HG02759 (cell line): Measurements from ENCODE around the gene KLF15.

ENCODE experiments used
- ATAC-seq: cut with Tn5 transposase; IDR thresholded peaks from one replicate; pipeline ENCODE4 v1.9.1; 2021; ENCODE audit warnings: mild to moderate bottlenecking, moderate library complexity; ENCODE audit not compliant: unreplicated experiment

KLF15 gene

DNA sequence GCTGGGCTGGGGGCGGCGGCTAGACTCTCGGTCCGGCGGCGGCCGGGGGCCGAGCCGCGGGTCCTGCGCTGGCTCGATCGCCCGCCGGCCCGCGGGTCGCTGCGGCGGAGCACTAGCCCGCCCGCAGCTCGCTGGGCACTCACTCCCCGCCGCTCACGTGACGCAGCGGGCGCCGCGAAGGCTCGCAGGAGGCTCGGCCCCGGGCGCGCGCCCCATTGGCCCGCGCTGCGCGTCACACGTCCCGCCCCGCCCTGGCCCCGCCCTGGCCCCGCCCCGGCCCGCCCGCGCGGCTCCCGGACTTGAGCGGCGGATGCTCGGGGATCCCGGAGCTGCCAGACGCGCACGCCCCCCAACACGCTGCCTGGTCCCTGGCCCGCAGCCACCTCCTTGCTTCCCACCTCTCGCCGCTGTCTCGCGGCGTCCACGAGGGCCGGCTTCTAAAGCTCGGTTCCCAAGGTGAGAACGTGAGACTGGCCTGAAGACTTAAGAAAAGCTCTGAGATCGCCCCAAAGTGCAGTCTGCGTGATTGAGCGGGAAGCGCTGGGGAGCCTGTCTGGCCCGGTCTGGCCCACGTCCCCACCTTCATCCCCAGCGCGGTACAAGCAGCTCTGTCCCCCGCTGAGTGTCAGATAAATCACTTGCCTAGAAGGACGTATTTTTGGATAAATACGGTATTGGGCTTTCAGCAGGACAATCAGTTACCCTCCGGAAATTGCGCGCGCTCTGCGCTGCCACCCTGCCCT lies at the start of gene KLF15:
Gene KLF15, minus strand, starts transcription at position 114 of the 743 bp plus-strand sequence. CDS start 4,486 bp downstream, outside the sequence.
- peak; percentile 93 for ATAC-seq

GRCh38 chr3:126406389-126407296 lies 49.4 kb upstream of the KLF15 start:
- ATAC-seq = no peak

- no peak for ATAC-seq
These were observed 45.6 kb upstream of the KLF15 start for GRCh38 chr3:126402666-126403302.

DNA sequence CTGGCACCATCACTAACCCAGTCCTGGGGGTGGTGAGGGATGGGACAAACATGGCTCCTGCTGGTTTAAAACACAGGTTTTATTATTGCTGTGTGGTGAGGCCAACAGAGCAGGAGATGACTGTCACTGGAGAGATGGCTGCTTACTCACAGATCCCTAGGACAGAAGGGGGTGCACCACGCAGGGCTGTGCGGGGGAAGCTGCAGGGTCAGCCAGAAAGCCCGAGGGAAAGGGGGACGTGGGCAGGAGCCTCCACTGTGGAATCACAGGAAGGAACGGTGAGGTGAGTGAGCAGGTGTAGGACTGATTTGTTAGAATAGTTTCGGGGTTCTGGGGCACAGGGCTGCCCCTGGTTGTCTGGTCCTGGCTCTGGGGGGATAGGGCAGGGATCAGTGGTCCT lies 45.0 kb upstream of the KLF15 start:
- no peak for ATAC-seq

DNA sequence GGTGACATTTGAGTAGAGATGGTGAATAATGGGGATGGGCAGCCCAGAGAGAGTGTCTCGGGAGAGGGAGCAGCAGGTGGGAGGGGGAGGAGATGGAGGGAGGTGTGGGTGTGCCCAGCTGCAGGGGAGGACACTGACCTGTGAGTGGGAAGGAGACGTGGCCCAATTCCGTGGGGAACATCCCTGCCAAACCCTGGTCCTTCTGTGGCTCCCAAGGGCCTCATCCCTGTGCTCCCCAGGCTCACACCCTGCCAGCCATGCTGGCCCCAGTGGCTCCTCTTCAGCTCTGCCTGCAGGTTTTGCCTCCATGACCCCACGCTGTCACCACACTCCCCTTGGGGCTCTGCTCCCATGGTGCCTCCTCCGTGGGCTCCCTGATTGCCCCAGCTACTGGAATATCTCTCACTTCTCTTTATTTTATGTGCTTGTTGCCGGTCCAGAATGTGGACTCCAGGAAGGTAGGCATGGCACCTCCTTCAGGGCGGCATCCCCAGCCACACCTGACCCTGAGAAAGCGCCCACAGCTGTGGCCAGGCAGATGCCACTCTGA lies 44.5 kb upstream of the KLF15 start:
- ATAC-seq = no peak

GRCh38 chr3:126399756-126400155 lies 42.5 kb upstream of the KLF15 start:
- no peak for ATAC-seq

DNA sequence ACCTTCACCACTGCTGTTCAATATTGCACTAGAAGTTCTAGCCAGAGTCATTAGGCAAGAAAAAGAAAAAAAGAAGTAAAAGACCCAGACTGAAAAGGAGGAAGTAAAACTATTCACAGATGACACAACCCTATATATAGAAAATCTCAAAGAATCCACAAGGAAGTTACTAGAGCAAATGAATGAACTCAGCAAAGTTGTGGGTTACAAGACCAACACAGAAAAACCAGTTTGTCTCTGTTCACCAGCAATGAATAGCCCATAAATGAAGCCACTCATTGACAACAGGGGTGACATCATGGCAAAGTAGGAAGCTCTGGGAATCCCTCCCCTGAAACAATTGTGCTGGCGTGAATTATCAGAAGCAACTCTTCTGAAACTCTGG lies 42.1 kb upstream of the KLF15 start:
- peak; percentile 68 for ATAC-seq

DNA sequence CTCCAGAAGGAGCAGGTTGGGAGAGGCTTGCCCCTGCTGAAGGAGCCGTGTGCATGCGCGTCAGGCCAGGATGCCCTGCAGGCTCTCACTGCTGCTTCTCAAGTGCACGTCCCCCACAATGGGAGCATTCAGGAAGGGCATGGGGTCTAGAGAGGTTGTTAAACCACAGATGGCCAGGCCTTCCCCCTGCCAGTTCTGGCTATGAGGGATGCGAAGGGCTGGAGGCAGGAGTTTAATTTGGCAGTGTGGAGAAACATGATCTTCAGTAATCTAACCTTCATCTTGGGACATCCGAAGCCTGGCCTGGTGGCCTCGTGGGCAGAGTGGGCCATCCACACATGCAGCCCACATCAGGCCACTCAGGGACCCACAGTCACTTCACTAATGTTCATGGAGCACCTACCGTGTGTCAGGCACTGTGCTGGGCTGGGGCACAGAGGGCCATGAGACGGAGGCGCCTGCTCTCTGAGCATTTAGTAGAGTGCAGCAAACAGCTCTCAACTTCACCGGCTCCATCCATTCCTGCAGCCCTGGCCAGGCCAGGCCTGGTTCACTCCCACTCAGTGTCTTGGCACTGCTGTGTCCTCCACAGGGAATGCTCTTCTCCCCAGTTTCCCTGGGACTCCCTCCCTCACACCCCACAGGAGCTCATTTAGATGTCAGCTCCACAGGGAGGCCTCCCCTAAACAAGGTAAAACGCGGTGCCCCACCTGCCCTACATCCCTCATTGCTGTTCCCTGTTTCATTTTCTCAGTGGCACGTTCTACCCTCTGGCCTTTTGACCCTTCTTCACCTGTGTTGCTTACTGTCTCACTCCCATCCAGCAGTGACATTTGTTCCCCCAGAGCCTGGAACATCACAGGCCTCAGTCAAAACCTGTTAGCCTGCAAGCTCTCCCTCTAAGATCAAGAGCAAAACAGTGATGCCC lies 41.5 kb upstream of the KLF15 start:
- ATAC-seq = no peak

GRCh38 chr3:126397610-126398422 lies 40.6 kb upstream of the KLF15 start:
- ATAC-seq = no peak

GRCh38 chr3:126396536-126396935 lies 39.3 kb upstream of the KLF15 start:
- no peak for ATAC-seq

- no peak for ATAC-seq
These were observed 38.8 kb upstream of the KLF15 start for GRCh38 chr3:126395846-126396513.

DNA sequence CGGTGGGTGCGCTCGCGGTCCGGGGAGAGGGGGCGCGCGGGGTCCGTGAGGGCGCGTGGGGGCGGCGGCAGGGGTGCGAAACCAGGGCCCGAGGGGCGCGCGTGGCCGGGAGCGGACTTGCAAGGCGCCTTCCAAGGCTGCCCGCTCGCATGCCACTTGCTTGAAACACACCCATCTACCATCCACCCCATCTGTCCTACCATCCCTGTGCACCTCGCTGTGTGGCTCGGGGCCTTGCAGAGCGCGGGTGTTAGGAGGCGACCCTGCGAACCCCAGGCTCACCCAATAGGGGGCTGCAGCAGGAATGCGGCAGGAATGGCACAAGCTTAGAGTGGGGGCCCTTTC lies 37.7 kb upstream of the KLF15 start:
- ATAC-seq = no peak

GRCh38 chr3:126394179-126394976 lies 37.2 kb upstream of the KLF15 start, which contains the start of gene CFAP100:
Gene CFAP100, plus strand, starts transcription at chr3:126394909. Its CDS starts 1,092 bp downstream, at chr3:126396001.
- no peak for ATAC-seq

- no peak for ATAC-seq
These were observed 36.4 kb upstream of the KLF15 start for GRCh38 chr3:126393563-126393962.

DNA sequence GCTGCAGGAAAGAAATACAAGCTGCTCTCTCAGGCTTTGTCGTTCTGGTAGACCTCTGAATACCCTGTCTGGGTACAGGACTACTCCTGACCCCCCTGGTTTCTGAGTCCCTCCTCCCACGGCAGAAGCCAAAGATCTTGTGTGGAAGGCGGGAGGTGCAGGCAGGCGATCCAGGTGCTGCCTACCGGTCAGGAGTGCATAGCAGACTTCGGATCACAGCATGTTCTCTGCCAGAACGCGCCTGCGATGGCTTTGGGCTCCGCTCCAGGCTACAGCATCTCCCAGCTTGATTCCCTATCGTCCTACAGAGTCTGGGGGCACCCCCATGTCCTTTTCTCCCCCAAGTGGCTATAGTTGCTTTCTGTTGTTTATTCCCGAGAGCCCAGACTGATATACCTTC lies 35.0 kb upstream of the KLF15 start:
- ATAC-seq = no peak

DNA sequence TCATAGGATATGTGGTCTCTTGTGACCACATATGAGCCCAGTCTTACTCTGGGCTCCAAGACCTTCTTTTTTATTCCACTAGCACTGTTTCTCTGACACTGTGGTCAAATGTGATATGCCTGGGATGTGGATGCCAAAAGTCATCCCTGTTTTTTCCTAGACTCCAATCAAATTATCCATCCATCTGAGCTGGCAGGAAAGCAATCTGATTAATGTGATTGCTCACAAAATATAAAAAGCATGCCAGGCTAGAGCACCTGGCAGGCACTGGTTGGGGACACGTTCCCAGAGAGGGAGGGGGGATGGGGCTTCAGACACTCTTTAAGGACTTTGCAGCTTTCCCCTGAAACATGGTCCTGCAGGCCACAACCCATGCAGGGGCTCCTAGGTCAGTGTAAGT lies 34.4 kb upstream of the KLF15 start:
- no peak for ATAC-seq

- ATAC-seq = no peak
These were observed 33.5 kb upstream of the KLF15 start for GRCh38 chr3:126390751-126391150.

GRCh38 chr3:126390201-126390600 lies 33.0 kb upstream of the KLF15 start:
- ATAC-seq = no peak
